Gastrocnemius medialis (tissue), 4 donors: ENCODE data around the gene NKD2. TPM values are rescaled to one million over a fixed set of nuclear protein-coding genes. Genes with fewer than 3 reads are reported as not detected.
A peak's percentile ranks its signal among the peaks of the same experiment; 100 is the strongest.

ENCODE experiments used
- ATAC-seq, 2 donors: fragments of 150-250 bp; one replicate each; pipeline ENCODE4 v1.9.1; 2016
- DNase-seq, 2 donors: peaks; one replicate each; pipeline ENCODE4 v3.0.0-alpha.2; 2019
- H3K27ac ChIP-seq, 4 donors: fragments of 200-600 bp; sonication (generic); 1 replicate in 1 of 4; 2 replicates in 3 of 4; pipeline ENCODE4 v1.5.1; 2016 to 2018; ENCODE audit warnings: mild to moderate bottlenecking in 2 of 4, moderate library complexity in 1 of 4
- H3K27me3 ChIP-seq, 3 donors: fragments of 200-600 bp; sonication (generic) in 2 of 3; 1 replicate in 1 of 3; 2 replicates in 2 of 3; pipeline versions ENCODE4 v1.5.1 to v1.6.0; 2016 to 2019; ENCODE audit warnings: mild to moderate bottlenecking in 1 of 3, moderate library complexity in 1 of 3
- H3K36me3 ChIP-seq, 2 donors: fragments of 200-600 bp; sonication (generic) in 1 of 2; one replicate each; pipeline ENCODE4 v1.5.1; 2017 to 2018
- H3K4me1 ChIP-seq, 2 donors: fragments of 200-600 bp; sonication (generic) in 1 of 2; one replicate each; pipeline ENCODE4 v1.5.1; 2016 to 2017; ENCODE audit warnings: mild to moderate bottlenecking in 2 of 2
- H3K4me3 ChIP-seq, 4 donors: fragments of 200-600 bp; sonication (generic) in 3 of 4; 1 replicate in 1 of 4; 2 replicates in 3 of 4; pipeline ENCODE4 v1.5.1; 2016 to 2019; ENCODE audit warnings: mild to moderate bottlenecking in 2 of 4
- H3K9me3 ChIP-seq, 3 donors: fragments of 200-600 bp; sonication (generic) in 2 of 3; 1 replicate in 1 of 3; 2 replicates in 2 of 3; pipeline ENCODE4 v1.5.1; 2016 to 2019
- POLR2A ChIP-seq, 2 donors: fragments of 450-650 bp; IDR thresholded peaks; one replicate each; pipeline ENCODE4 v1.6.1; 2017; ENCODE audit warnings: antibody characterized with exemption in 2 of 2, mild to moderate bottlenecking in 2 of 2, moderate library complexity in 2 of 2
- in situ Hi-C, 4 donors: fragments of 200-750 bp; cut with MboI; loops; one replicate each; pipeline versions ENCODE4 v1.15.0 to v1.8.0; 2017; ENCODE audit warnings: low sequenced_read_pairs in 4 of 4
- intact Hi-C: fragments of 100-400 bp; cut with DNase I; formaldehyde crosslinking; loops from one replicate; pipeline ENCODE4 v1.15.1; 2023; ENCODE audit warnings: low total_unique reads
- total RNA-seq, 4 donors: library from RNA; depleted of rRNA; stranded (reverse); fragments of >200 nt; gene quantifications; one replicate each; pipeline versions ENCODE4 v1.1.0 to v1.2.3, GENCODE V29; 2016
- TF ChIP-seq, protein P1 (sequence below), 5 experiments: fragments of 450-650 bp in 3 of 5; fragments of 200-600 bp in 2 of 5; sonication (generic) in 2 of 5; IDR thresholded peaks in 4 of 5; conservative IDR thresholded peaks in 1 of 5; 1 replicate in 4 of 5; 2 replicates in 1 of 5; pipeline ENCODE4 v1.5.1; 2016 to 2019; ENCODE audit warnings: antibody characterized with exemption in 5 of 5, mild to moderate bottlenecking in 3 of 5, moderate library complexity in 3 of 5

NKD2 gene
- total RNA-seq, 4 donors from 2014 or later: not detected

DNA sequence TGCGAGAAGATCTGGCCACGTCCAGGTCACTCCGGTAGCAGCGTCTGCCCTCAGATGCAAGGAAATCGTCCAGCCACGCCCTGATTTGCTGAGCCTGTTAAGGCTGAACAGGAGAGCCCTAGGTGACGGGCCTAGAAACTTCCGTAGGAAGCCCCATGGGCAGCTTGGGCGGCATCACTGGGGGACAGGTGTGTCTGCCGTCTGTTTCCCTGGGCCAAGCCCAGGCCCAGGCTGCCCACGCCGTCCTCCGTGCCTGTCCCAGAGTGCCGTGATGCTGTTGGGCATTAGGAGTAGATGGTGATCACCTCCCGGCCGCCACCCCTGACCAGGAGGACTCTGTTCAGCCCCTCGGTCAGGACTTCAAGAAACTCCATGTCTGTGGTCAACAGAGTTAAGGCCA, 43.5 kb downstream of the NKD2 start:
- Histone ChIP-seq H3K4me3 (no peak overlapping the region), H3K27ac (no peak overlapping the region), H3K9me3 (no peaks in the 10 kb centered on the region), H3K4me1 (no peaks in the 10 kb centered on the region), H3K27me3 (peaks cover 0 to 2% (median 0%) of the 10 kb centered on the region in 3 donors), H3K36me3 (no peaks in the 10 kb centered on the region)
- TF ChIP-seq, protein P1, sequence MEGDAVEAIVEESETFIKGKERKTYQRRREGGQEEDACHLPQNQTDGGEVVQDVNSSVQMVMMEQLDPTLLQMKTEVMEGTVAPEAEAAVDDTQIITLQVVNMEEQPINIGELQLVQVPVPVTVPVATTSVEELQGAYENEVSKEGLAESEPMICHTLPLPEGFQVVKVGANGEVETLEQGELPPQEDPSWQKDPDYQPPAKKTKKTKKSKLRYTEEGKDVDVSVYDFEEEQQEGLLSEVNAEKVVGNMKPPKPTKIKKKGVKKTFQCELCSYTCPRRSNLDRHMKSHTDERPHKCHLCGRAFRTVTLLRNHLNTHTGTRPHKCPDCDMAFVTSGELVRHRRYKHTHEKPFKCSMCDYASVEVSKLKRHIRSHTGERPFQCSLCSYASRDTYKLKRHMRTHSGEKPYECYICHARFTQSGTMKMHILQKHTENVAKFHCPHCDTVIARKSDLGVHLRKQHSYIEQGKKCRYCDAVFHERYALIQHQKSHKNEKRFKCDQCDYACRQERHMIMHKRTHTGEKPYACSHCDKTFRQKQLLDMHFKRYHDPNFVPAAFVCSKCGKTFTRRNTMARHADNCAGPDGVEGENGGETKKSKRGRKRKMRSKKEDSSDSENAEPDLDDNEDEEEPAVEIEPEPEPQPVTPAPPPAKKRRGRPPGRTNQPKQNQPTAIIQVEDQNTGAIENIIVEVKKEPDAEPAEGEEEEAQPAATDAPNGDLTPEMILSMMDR (IDR thresholded peaks at IDR 0.05 in 4 of 5, conservative IDR thresholded peaks at IDR 0.05 in 1 of 5): no peak
- TF ChIP-seq POLR2A (IDR thresholded peaks at IDR 0.05): no peak
- ATAC-seq: no peak
- no peak for DNase-seq
- intact Hi-C loops: no loop called here
- in situ Hi-C loops: no loop called here

DNA sequence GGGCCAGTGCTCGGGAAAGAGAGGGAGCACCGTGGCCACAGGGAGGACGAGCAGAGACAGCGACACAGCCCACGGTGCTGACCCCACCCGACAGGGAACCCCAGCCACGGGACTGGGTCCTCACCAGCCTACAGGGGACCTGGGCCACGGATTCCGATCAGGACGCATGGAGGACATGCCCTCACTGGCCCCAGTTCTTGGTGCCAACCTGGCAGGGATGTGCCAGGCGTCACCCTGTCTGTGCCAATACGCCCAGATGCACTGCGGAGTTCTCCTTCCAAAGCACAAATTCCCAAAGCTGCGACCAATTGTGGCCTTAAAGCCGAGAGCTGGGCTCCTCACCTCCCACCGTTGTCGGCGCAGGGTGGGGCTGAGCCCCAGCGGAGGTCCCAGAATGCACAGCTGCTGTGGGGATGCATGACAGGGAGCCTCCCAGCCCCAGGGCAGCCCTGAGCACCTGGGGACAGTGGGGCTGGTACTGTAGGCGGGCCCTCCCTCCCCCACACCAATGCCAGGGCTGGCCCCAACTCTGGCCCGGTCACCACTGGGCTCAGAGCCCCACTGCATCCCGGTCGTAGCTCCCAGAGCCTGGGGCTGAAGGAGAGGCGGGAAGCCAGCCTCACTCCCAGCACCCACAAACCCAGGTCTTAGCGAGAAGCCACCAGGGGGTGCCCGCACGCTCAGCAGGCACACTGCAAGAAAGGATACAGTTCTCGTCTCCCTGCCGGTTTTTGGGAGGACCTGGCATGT, 44.2 kb downstream of the NKD2 start:
- no peak for ATAC-seq
- intact Hi-C loops (loop anchor here (1.0 kb wide), 1 partner anchor 87 kb away; no protein-coding TSS in a partner anchor), in situ Hi-C loops (no loop called here)
- Histone ChIP-seq H3K36me3 (no peaks in the 10 kb centered on the region), H3K4me3 (no peak overlapping the region), H3K27me3 (peaks cover 0 to 2% (median 0%) of the 10 kb centered on the region in 3 donors), H3K9me3 (no peaks in the 10 kb centered on the region), H3K4me1 (no peaks in the 10 kb centered on the region), H3K27ac (no peak overlapping the region)
- DNase-seq: no peak
- no peak for TF ChIP-seq POLR2A (IDR thresholded peaks at IDR 0.05)
- TF ChIP-seq, protein P1 (IDR thresholded peaks at IDR 0.05 in 4 of 5, conservative IDR thresholded peaks at IDR 0.05 in 1 of 5): peak in 2 of 5 experiments; percentile 12 to 19

DNA sequence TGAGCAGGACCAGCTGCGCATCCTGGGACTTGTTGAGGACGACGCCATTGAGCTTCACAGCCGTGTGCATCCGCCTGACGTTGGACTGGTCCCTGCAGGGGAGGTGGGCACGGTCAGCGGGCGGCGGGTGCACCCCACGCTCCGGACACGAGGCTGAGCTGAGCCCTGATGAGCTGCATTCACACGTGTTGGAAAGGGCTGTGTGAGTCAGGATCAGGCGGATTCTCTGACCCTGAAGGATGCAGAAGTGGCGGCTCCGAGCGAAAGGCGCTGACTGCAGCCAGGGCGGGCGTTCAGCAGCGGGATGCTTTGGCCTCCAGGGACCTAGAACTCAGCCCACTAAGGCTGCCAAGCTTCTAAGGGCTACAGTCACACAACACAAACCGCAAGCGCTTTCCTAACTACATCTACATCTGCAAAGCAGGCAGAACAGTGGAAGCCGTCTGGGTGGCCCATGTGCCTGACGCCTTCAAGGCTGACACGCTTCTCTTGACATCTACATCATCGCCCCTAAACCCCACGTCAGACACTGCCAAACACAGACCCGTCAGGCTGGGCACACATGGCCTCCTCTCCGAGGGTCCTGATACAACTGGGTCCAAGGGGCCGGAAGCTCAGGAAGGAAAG, 44.9 kb downstream of the NKD2 start:
- intact Hi-C loops: loop anchor here (1.0 kb wide), 1 partner anchor 87 kb away; no protein-coding TSS in a partner anchor
- no peak overlapping the region for H3K4me3 ChIP-seq
- H3K9me3 ChIP-seq: no peaks in the 10 kb centered on the region
- TF ChIP-seq POLR2A (IDR thresholded peaks at IDR 0.05): no peak
- TF ChIP-seq, protein P1 (IDR thresholded peaks at IDR 0.05 in 4 of 5, conservative IDR thresholded peaks at IDR 0.05 in 1 of 5): no peak
- peaks cover 0 to 2% (median 0%) of the 10 kb centered on the region in 3 donors for H3K27me3 ChIP-seq
- no peaks in the 10 kb centered on the region for H3K36me3 ChIP-seq
- ATAC-seq (peak; percentile 36 to 63), DNase-seq (peak in 1 of 2 donors; percentile 44)
- H3K4me1 ChIP-seq: no peaks in the 10 kb centered on the region
- no peak overlapping the region for H3K27ac ChIP-seq
- in situ Hi-C loops: no loop called here

DNA sequence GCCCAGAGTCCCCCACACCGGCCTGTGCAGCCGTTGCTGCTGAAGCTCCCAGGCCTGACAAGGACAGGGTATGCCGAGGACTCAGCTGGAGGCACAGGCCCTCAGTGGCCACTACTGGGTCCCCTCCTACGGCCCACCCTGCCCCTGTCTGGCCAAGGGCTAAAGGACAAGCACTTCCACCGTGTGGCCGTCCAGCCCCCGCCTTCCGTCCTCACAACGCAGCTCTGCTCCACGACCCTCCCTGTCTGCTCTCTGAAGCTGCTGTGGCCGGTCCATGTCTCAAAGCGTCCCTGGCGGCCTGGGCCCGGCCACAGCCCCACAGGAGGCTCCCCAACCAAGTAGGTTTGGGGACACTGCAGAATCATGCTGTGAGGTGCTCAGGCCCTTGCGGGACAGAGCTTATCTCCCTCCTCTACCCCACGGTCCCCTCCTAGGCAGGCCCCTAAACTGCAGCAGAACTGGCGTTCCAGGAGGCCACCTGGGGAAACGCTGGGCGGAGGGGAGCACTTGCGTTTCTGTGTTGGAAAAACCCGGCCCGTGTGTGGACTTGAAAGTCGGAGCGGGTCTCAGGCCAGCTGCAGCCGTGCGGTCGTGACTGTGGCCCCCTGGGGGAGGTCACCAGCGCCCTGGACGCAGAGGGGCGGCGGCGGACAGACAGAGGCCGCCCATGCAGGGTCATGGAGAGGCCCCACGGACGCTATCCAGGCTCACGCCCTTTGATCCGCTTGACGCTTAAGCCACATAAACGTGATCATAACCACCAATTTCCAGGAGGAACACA, 45.6 kb downstream of the NKD2 start:
- TF ChIP-seq, protein P1 (IDR thresholded peaks at IDR 0.05 in 4 of 5, conservative IDR thresholded peaks at IDR 0.05 in 1 of 5): no peak
- TF ChIP-seq POLR2A (IDR thresholded peaks at IDR 0.05): no peak
- no peak overlapping the region for H3K4me3 ChIP-seq
- H3K36me3 ChIP-seq: no peaks in the 10 kb centered on the region
- no peaks in the 10 kb centered on the region for H3K4me1 ChIP-seq
- ATAC-seq: no peak
- no peak overlapping the region for H3K27ac ChIP-seq
- peaks cover 0 to 2% (median 0%) of the 10 kb centered on the region in 3 donors for H3K27me3 ChIP-seq
- intact Hi-C loops: no loop called here
- no peak for DNase-seq
- no peaks in the 10 kb centered on the region for H3K9me3 ChIP-seq
- in situ Hi-C loops: no loop called here
